ENCODE data around the gene AKAP8.

DNA sequence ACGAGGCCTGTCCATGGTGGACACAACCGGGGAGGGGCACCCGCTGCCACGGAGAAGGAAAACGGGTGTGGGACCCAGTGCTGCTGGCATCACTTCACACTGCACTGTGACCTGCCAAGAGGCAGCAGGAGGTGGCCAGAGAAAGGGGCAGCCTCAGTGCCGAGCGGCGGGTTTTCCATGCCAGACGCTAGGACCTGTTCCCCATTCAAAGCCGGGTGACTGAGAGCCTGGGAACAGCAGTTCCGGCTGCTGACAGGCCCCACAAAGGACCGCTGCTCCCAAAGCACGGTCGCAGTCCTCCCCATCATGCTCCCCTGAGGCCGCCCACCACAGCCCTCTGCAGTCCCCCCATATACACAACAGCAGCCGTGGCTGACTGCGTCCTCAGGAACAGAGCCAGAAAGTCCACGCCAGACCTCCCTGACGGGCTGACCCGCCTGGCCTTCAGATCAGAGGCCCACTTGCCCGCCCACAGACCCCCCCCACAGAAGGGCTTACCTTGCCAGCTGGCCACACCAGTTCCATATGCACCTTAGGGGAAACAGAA is 5.4 kb downstream of the AKAP8 start:
- no peak for TF ChIP-seq TAF1 (IDR thresholded peaks at IDR 0.05; ENCODE audit: low read depth)
- TF ChIP-seq YY1 (IDR thresholded peaks at IDR 0.05; ENCODE audit: low read depth) = no peak
- no peak for TF ChIP-seq MAX (IDR thresholded peaks at IDR 0.05)
- TF ChIP-seq NFIC (IDR thresholded peaks at IDR 0.05) = no peak
- TF ChIP-seq, protein P1, sequence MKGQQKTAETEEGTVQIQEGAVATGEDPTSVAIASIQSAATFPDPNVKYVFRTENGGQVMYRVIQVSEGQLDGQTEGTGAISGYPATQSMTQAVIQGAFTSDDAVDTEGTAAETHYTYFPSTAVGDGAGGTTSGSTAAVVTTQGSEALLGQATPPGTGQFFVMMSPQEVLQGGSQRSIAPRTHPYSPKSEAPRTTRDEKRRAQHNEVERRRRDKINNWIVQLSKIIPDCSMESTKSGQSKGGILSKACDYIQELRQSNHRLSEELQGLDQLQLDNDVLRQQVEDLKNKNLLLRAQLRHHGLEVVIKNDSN (IDR thresholded peaks at IDR 0.05) = no peak
- TF ChIP-seq EP300 (IDR thresholded peaks at IDR 0.05; ENCODE audit: borderline replicate concordance) = no peak

All from Ishikawa (cell line).